PC-3 (cell line): ENCODE results near the gene GAB2. TPM values are rescaled to one million over a fixed set of nuclear protein-coding genes. Genes with fewer than 3 reads are reported as not detected.
A peak's percentile ranks its signal among the peaks of the same experiment; 100 is the strongest.

ENCODE experiments used
- ATAC-seq: fragments of 200-7000 bp; cut with Tn5 transposase; 2 replicates; pipeline ENCODE4 v1.9.1; 2020; ENCODE audit warnings: mild to moderate bottlenecking, moderate library complexity
- BruUV-seq: library from RNA; stranded (reverse); fragments of 400-500 nt; replicated peaks from 2 replicates; lab custom pipeline; 2021; lab: Mats Ljungman, UMichigan
- CTCF ChIA-PET: fragments of 300-600 bp; sonication (Branson Sonifier 250); formaldehyde crosslinking; loops from one replicate; lab custom pipeline; 2022; ENCODE audit warnings: antibody characterized with exemption; lab: Charles Lee
- POLR2A ChIA-PET: fragments of 300-600 bp; sonication (Branson Sonifier 250); formaldehyde crosslinking; loops from one replicate; lab custom pipeline; 2022; ENCODE audit warnings: antibody characterized with exemption; ENCODE audit not compliant: unreplicated experiment; lab: Charles Lee
- DNase-seq: peaks from one replicate; pipeline ENCODE4 v3.0.0-alpha.2; 2015
- H2AFZ ChIP-seq: fragments of 300-600 bp; sonication (generic); 2 replicates; pipeline ENCODE4 v1.6.0; 2016; ENCODE audit warnings: antibody characterized with exemption, low read length
- H3F3A ChIP-seq: fragments of 300-600 bp; sonication (generic); one replicate; pipeline ENCODE4 v1.6.0; 2017; ENCODE audit warnings: antibody characterized with exemption, low read length, control low read depth, mild to moderate bottlenecking; ENCODE audit not compliant: unreplicated experiment
- H3K27ac ChIP-seq: fragments of 300-600 bp; sonication (generic); 2 replicates; pipeline ENCODE4 v1.5.1; 2016; ENCODE audit warnings: mild to moderate bottlenecking, low read length
- H3K27me3 ChIP-seq: fragments of 300-600 bp; sonication (generic); 2 replicates; pipeline ENCODE4 v1.6.1; 2016; ENCODE audit warnings: low read length, mixed read lengths
- H3K36me3 ChIP-seq: fragments of 300-600 bp; sonication (generic); 2 replicates; pipeline ENCODE4 v1.6.1; 2016; ENCODE audit warnings: low read depth, mixed run types, low read length, mixed read lengths
- H3K4me1 ChIP-seq: fragments of 300-600 bp; sonication (generic); 2 replicates; pipeline ENCODE4 v1.5.1; 2016; ENCODE audit warnings: low read length; ENCODE audit not compliant: insufficient read depth
- H3K4me2 ChIP-seq: fragments of 300-600 bp; sonication (generic); 2 replicates; pipeline ENCODE4 v1.6.0; 2016; ENCODE audit warnings: low read length
- H3K4me3 ChIP-seq: fragments of 300-600 bp; sonication (generic); 2 replicates; pipeline ENCODE4 v1.5.1; 2016; ENCODE audit warnings: mild to moderate bottlenecking, low read length, mixed read lengths
- H3K79me2 ChIP-seq: fragments of 300-600 bp; sonication (generic); 2 replicates; pipeline ENCODE4 v1.6.1; 2017; ENCODE audit warnings: low read length, mixed read lengths
- H3K9ac ChIP-seq: fragments of 300-600 bp; sonication (generic); 2 replicates; pipeline ENCODE4 v1.6.0; 2016; ENCODE audit warnings: mild to moderate bottlenecking, low read length
- H3K9me2 ChIP-seq: fragments of 300-600 bp; sonication (generic); replicated peaks from 2 replicates; pipeline ENCODE4 v1.6.1; 2016; ENCODE audit warnings: mixed run types, low read length, mixed read lengths
- H3K9me3 ChIP-seq: fragments of 300-600 bp; sonication (generic); 2 replicates; pipeline ENCODE4 v1.6.1; 2016; ENCODE audit warnings: low read length, mixed read lengths
- H4K20me1 ChIP-seq: fragments of 300-600 bp; sonication (generic); 2 replicates; pipeline ENCODE4 v1.6.1; 2016; ENCODE audit warnings: low read length, mixed read lengths
- CTCF ChIP-seq: fragments of 300-600 bp; sonication (generic); conservative IDR thresholded peaks from 2 replicates; pipeline ENCODE4 v1.5.1; 2017; ENCODE audit warnings: antibody characterized with exemption, low read depth, mild to moderate bottlenecking, low read length
- EZH2 ChIP-seq: fragments of 300-600 bp; sonication (generic); IDR thresholded peaks from one replicate; pipeline ENCODE4 v1.6.1; 2017; ENCODE audit warnings: antibody characterized with exemption, mild to moderate bottlenecking, low read length; ENCODE audit not compliant: unreplicated experiment
- EZH2phosphoT487 ChIP-seq: fragments of 300-600 bp; sonication (generic); IDR thresholded peaks from 2 replicates; pipeline ENCODE4 v1.6.1; 2018; ENCODE audit warnings: mild to moderate bottlenecking, antibody characterized with exemption, low read length, borderline replicate concordance
- intact Hi-C: fragments of 100-400 bp; cut with micrococcal nuclease; formaldehyde crosslinking; loops from 2 replicates; pipeline ENCODE4 v1.9.0; 2023
- total RNA-seq: library from RNA; depleted of rRNA; stranded (reverse); fragments of >200 nt; gene quantifications from 2 replicates; pipeline ENCODE4 v1.2.3, GENCODE V29; 2014

The GAB2 gene
- total RNA-seq, 1 experiment from 2014 or later: 7.1 TPM

GRCh38 chr11:78319453-78319955, 98.1 kb downstream of the GAB2 start:
- Histone ChIP-seq H3K4me1 (no peaks in the 10 kb centered on the region), H3K9me2 (no peaks in the 10 kb centered on the region), H2AFZ (no peak overlapping the region), H4K20me1 (no peaks in the 10 kb centered on the region), H3K27me3 (no peaks in the 10 kb centered on the region), H3F3A (no peaks in the 10 kb centered on the region), H3K4me3 (no peak overlapping the region), H3K79me2 (no peaks in the 10 kb centered on the region), H3K9me3 (no peaks in the 10 kb centered on the region), H3K36me3 (no peaks in the 10 kb centered on the region), H3K27ac (no peak overlapping the region), H3K9ac (no peak overlapping the region), H3K4me2 (no peak overlapping the region)
- intact Hi-C loops: loop anchor here (10.0 kb wide), 1 partner anchor 85 kb away; no protein-coding TSS in a partner anchor
- DNase-seq (peak; percentile 8), ATAC-seq (peak; percentile 72)
- ChIA-PET CTCF (no interaction called here), POLR2A (no interaction called here)
- no TSS peak for BruUV-seq
- TF ChIP-seq EZH2 (no peak), EZH2phosphoT487 (no peak), CTCF (no peak)

DNA sequence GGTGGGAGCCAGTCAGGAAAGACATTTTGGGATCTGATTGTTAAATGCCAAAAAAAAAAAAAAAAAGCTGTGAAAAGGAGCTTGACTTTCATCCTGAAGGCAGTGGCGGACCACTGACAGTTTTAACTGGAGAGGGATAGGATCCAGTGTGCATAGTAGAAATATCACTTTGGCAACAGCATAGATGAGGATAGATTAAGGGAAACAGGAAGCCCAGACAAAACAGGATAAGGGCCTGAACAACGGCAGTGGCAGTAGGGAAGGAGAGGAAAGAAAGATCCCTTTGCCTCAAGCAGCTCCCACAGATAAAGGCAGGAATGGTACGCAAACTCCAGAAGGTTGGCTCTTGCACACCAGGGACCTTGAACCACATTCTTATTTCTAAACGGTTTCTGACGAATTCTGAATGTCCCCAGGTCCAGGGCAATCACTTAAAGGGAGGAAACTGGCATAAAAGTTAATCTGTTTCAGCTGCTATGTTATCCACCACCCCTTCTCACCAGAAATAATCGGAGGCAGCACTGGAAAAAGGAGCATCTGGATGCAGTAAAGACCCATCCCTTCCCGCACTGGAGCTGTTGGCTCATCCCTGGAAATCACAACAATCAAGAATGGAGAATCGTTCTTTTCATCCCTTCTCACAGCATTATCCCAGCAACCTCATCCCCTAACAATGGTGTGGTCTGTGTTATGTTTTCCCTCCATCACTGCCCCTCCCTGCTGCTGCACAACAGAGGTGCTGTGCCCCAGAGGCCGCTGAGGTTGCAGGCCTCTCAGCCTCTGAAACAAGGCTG, 99.1 kb downstream of the GAB2 start:
- H3F3A ChIP-seq: no peaks in the 10 kb centered on the region
- no peaks in the 10 kb centered on the region for H3K9me3 ChIP-seq
- BruUV-seq: no TSS peak
- ATAC-seq (no peak), DNase-seq (no peak)
- H3K79me2 ChIP-seq: no peaks in the 10 kb centered on the region
- H4K20me1 ChIP-seq: no peaks in the 10 kb centered on the region
- H3K27me3 ChIP-seq: no peaks in the 10 kb centered on the region
- CTCF ChIA-PET: no interaction called here
- H3K36me3 ChIP-seq: no peaks in the 10 kb centered on the region
- H3K4me2 ChIP-seq: no peak overlapping the region
- intact Hi-C loops: loop anchor here (10.0 kb wide), 1 partner anchor 84 kb away; no protein-coding TSS in a partner anchor
- no peak overlapping the region for H3K9ac ChIP-seq
- no peak for TF ChIP-seq EZH2phosphoT487
- TF ChIP-seq CTCF: no peak
- no peak for TF ChIP-seq EZH2
- H3K9me2 ChIP-seq: no peaks in the 10 kb centered on the region
- no peak overlapping the region for H3K27ac ChIP-seq
- no peak overlapping the region for H3K4me3 ChIP-seq
- H3K4me1 ChIP-seq: peaks cover 6% of the 10 kb centered on the region
- no peak overlapping the region for H2AFZ ChIP-seq
- POLR2A ChIA-PET: no interaction called here

- Histone ChIP-seq H3K9me2 (no peaks in the 10 kb centered on the region), H3F3A (no peaks in the 10 kb centered on the region), H3K36me3 (no peaks in the 10 kb centered on the region), H3K79me2 (no peaks in the 10 kb centered on the region), H3K27ac (no peak overlapping the region), H3K9me3 (no peaks in the 10 kb centered on the region), H3K9ac (no peak overlapping the region), H3K4me2 (no peak overlapping the region), H4K20me1 (no peaks in the 10 kb centered on the region), H3K4me3 (no peak overlapping the region), H2AFZ (no peak overlapping the region), H3K4me1 (peaks cover 14% of the 10 kb centered on the region), H3K27me3 (no peaks in the 10 kb centered on the region)
- ATAC-seq: no peak
- intact Hi-C loops: loop anchor here (10.0 kb wide), 1 partner anchor 81 kb away; no protein-coding TSS in a partner anchor
- no peak for DNase-seq
- TF ChIP-seq EZH2phosphoT487 (no peak), CTCF (no peak), EZH2 (no peak)
- ChIA-PET POLR2A (no interaction called here), CTCF (no interaction called here)
- BruUV-seq: no TSS peak
Measured at GRCh38 chr11:78315724-78316123, 101.9 kb downstream of the GAB2 start.
